Mesendoderm (in vitro differentiated cells): ENCODE data around the gene CUX1.

ENCODE experiments used
- DNase-seq: peaks from one replicate; pipeline ENCODE4 v3.0.0; 2013
- H2AK5ac ChIP-seq: 2 replicates; pipeline ENCODE4 v1.6.1; 2013; ENCODE audit warnings: low read length, inconsistent platforms
- H2BK120ac ChIP-seq: 2 replicates; pipeline ENCODE4 v1.6.1; 2013; ENCODE audit warnings: low read depth, mild to moderate bottlenecking, low read length, moderate library complexity, mixed read lengths
- H2BK15ac ChIP-seq: replicated peaks from 2 replicates; pipeline ENCODE4 v1.6.1; 2013; ENCODE audit warnings: low read depth, mild to moderate bottlenecking, moderate library complexity
- H2BK5ac ChIP-seq: 2 replicates; pipeline ENCODE4 v1.6.1; 2013; ENCODE audit warnings: low read length, inconsistent platforms
- H3K18ac ChIP-seq: 2 replicates; pipeline ENCODE4 v1.6.1; 2013; ENCODE audit warnings: mild to moderate bottlenecking, low read length, mixed read lengths
- H3K23ac ChIP-seq: one replicate; pipeline ENCODE4 v1.6.1; 2013; ENCODE audit warnings: low read length
- H3K27ac ChIP-seq: 2 replicates; pipeline ENCODE4 v1.5.1; 2013; ENCODE audit warnings: low read depth, mild to moderate bottlenecking, inconsistent platforms, low read length, moderate library complexity
- H3K27me3 ChIP-seq: 2 replicates; pipeline ENCODE4 v1.6.1; 2013; ENCODE audit warnings: low read length, control low read depth, mild to moderate bottlenecking, inconsistent platforms; ENCODE audit not compliant: insufficient read depth, poor library complexity
- H3K36me3 ChIP-seq: 2 replicates; pipeline ENCODE4 v1.6.1; 2013; ENCODE audit warnings: low read length, inconsistent platforms; ENCODE audit not compliant: control insufficient read depth, insufficient read depth
- H3K4ac ChIP-seq: one replicate; pipeline ENCODE4 v1.6.1; 2013; ENCODE audit warnings: low read depth, mild to moderate bottlenecking, low read length, moderate library complexity
- H3K4me1 ChIP-seq: 2 replicates; pipeline ENCODE4 v1.6.1; 2013; ENCODE audit warnings: low read depth, low read length, inconsistent platforms; ENCODE audit not compliant: control insufficient read depth
- H3K4me2 ChIP-seq: 2 replicates; pipeline ENCODE4 v1.6.1; 2013; ENCODE audit warnings: low read length
- H3K4me3 ChIP-seq: 2 replicates; pipeline ENCODE4 v1.5.1; 2013; ENCODE audit warnings: mild to moderate bottlenecking, low read length
- H3K56ac ChIP-seq: one replicate; pipeline ENCODE4 v1.6.1; 2013; ENCODE audit warnings: low read length
- H3K79me1 ChIP-seq: 2 replicates; pipeline ENCODE4 v1.6.1; 2013; ENCODE audit warnings: low read length, inconsistent platforms
- H3K79me2 ChIP-seq: 2 replicates; pipeline ENCODE4 v1.6.1; 2013; ENCODE audit warnings: mild to moderate bottlenecking, low read length; ENCODE audit not compliant: control insufficient read depth, insufficient read depth
- H3K9ac ChIP-seq: 2 replicates; pipeline ENCODE4 v1.6.1; 2013; ENCODE audit warnings: low read length, inconsistent platforms
- H4K5ac ChIP-seq: one replicate; pipeline ENCODE4 v1.6.1; 2013; ENCODE audit warnings: low read length
- H4K8ac ChIP-seq: one replicate; pipeline ENCODE4 v1.6.1; 2013; ENCODE audit warnings: low read depth, mild to moderate bottlenecking, control low read depth, low read length, moderate library complexity
- whole genome bisulfite sequencing: extraction: QIAGEN DNeasy Blood & Tissue Kit; methylation state at CpG from one replicate; pipeline ENCODE4 v1.1.7; 2013; ENCODE audit warnings: low lambda C conversion rate, missing lambda C conversion rate; ENCODE audit not compliant: insufficient coverage; ENCODE audit errors: extremely low coverage; 5-methylcytosine and 5-hydroxymethylcytosine counted together

CUX1 gene

GRCh38 chr7:102313997-102314780 lies 496.8 kb downstream of the CUX1 start:
- no CpG with 5 or more reads among the region's 22 CpGs for WGBS
- no peak overlapping the region for H3K27ac ChIP-seq
- H2AK5ac ChIP-seq = no peak overlapping the region
- no peaks in the 10 kb centered on the region for H3K79me1 ChIP-seq
- H4K5ac ChIP-seq = no peak overlapping the region
- H2BK15ac ChIP-seq = no peak overlapping the region
- no peak overlapping the region for H3K23ac ChIP-seq
- H2BK5ac ChIP-seq = no peak overlapping the region
- H3K27me3 ChIP-seq = no peaks in the 10 kb centered on the region
- H3K79me2 ChIP-seq = no peaks in the 10 kb centered on the region
- DNase-seq = no peak
- H3K4me3 ChIP-seq = no peak overlapping the region
- no peaks in the 10 kb centered on the region for H3K4me1 ChIP-seq
- H3K56ac ChIP-seq = no peak overlapping the region
- H3K18ac ChIP-seq = no peak overlapping the region
- H3K36me3 ChIP-seq = no peaks in the 10 kb centered on the region
- no peak overlapping the region for H4K8ac ChIP-seq
- no peak overlapping the region for H3K4me2 ChIP-seq
- H3K4ac ChIP-seq = no peak overlapping the region
- H3K9ac ChIP-seq = no peak overlapping the region
- H2BK120ac ChIP-seq = no peak overlapping the region

GRCh38 chr7:102317231-102318059 lies 500.0 kb downstream of the CUX1 start:
- peak; percentile 39 for DNase-seq
- Histone ChIP-seq H3K36me3 (no peaks in the 10 kb centered on the region), H3K79me1 (no peaks in the 10 kb centered on the region), H3K4me1 (no peaks in the 10 kb centered on the region), H3K4me2 (no peak overlapping the region), H4K5ac (no peak overlapping the region), H2BK120ac (no peak overlapping the region), H3K23ac (no peak overlapping the region), H3K9ac (no peak overlapping the region), H3K56ac (no peak overlapping the region), H3K27me3 (no peaks in the 10 kb centered on the region), H3K4me3 (no peak overlapping the region), H2BK15ac (no peak overlapping the region), H3K18ac (no peak overlapping the region), H3K27ac (no peak overlapping the region), H4K8ac (no peak overlapping the region), H3K79me2 (no peaks in the 10 kb centered on the region), H2AK5ac (no peak overlapping the region), H2BK5ac (no peak overlapping the region), H3K4ac (no peak overlapping the region)
- no CpG with 5 or more reads among the region's 24 CpGs for WGBS

DNA sequence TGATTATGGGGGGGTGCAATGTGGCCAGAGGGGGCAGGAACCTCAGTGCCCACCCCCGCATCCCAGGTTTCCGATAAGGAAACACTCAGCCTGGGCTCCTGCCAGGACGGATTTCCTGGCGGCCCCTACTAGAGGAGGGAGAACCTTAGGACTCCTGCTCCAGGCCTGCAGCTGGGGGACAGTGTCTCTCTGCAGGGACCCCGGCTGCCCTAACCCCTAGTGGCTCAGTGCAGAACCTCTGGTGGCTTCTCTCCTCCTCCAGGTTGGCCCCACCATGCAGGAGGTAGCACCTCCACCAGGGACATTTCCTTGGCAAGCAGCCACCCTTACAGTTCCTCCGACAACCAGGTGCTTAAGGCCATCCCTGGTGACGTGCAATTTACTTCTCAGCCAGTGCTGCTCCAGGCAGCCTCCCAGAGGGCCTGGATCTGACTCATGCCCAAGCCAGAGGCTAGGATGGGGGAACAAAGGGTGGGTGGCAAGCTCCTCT lies 501.1 kb downstream of the CUX1 start:
- Histone ChIP-seq H3K18ac (no peak overlapping the region), H3K79me2 (no peaks in the 10 kb centered on the region), H3K4me2 (no peak overlapping the region), H2AK5ac (no peak overlapping the region), H4K5ac (no peak overlapping the region), H3K27ac (no peak overlapping the region), H2BK15ac (no peak overlapping the region), H3K27me3 (no peaks in the 10 kb centered on the region), H3K79me1 (no peaks in the 10 kb centered on the region), H3K9ac (no peak overlapping the region), H3K23ac (no peak overlapping the region), H3K56ac (no peak overlapping the region), H4K8ac (no peak overlapping the region), H3K4ac (no peak overlapping the region), H3K4me3 (no peak overlapping the region), H3K4me1 (no peaks in the 10 kb centered on the region), H3K36me3 (no peaks in the 10 kb centered on the region), H2BK120ac (no peak overlapping the region), H2BK5ac (no peak overlapping the region)
- DNase-seq = peak; percentile 43
- WGBS = no CpG with 5 or more reads among the region's 7 CpGs

DNA sequence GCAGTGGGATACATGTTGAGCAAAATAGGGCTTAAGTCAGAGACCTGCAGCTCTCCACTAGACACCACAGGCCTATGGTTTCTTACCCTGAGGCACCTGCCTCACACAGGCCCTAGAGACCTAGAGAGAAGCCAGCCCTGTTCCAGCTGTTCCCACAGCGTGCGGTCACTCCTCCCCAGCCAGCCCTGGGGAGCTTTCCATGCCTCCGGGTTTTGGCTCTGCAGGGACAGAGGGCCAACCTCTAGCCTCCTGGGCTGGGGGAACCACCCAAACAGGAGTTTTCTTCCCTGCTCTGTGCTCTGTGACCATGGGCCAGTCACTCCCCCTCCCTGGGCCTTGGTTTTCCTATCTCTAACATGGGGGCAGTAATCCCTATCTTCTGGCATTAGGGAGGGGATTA lies 502.2 kb downstream of the CUX1 start:
- Histone ChIP-seq H3K79me2 (no peaks in the 10 kb centered on the region), H3K4me3 (no peak overlapping the region), H4K5ac (no peak overlapping the region), H3K27ac (no peak overlapping the region), H3K9ac (no peak overlapping the region), H3K27me3 (no peaks in the 10 kb centered on the region), H3K4ac (no peak overlapping the region), H3K23ac (no peak overlapping the region), H3K4me1 (no peaks in the 10 kb centered on the region), H4K8ac (no peak overlapping the region), H3K56ac (no peak overlapping the region), H2AK5ac (no peak overlapping the region), H2BK5ac (no peak overlapping the region), H3K18ac (no peak overlapping the region), H2BK15ac (no peak overlapping the region), H3K79me1 (no peaks in the 10 kb centered on the region), H3K4me2 (no peak overlapping the region), H2BK120ac (no peak overlapping the region), H3K36me3 (no peaks in the 10 kb centered on the region)
- no peak for DNase-seq
- no CpG with 5 or more reads among the region's 3 CpGs for WGBS

DNA sequence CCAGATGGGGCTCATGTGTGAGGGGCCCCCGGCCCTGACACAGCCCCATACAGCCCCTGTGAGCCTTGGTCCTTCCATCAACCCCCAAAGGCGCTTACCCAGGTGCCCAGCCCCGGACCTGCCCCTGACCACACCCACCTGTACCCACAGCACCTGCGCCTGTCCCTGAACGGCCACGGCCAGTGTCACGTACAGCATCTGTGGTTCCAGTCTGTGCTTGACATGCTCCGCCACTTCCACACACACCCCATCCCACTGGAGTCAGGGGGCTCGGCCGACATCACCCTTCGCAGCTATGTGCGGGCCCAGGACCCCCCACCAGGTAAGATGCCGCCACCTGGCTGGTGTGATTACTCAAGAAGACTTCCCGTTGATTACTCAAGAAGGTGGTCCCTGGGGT lies 502.8 kb downstream of the CUX1 start:
- Histone ChIP-seq H3K4me1 (no peaks in the 10 kb centered on the region), H3K4me2 (no peak overlapping the region), H3K27me3 (no peaks in the 10 kb centered on the region), H2BK120ac (no peak overlapping the region), H3K56ac (no peak overlapping the region), H3K23ac (no peak overlapping the region), H2BK5ac (no peak overlapping the region), H3K36me3 (no peaks in the 10 kb centered on the region), H3K27ac (no peak overlapping the region), H4K5ac (no peak overlapping the region), H3K4me3 (no peak overlapping the region), H3K79me2 (no peaks in the 10 kb centered on the region), H3K4ac (no peak overlapping the region), H3K18ac (no peak overlapping the region), H4K8ac (no peak overlapping the region), H3K79me1 (no peaks in the 10 kb centered on the region), H2BK15ac (no peak overlapping the region), H2AK5ac (no peak overlapping the region), H3K9ac (no peak overlapping the region)
- no CpG with 5 or more reads among the region's 14 CpGs for WGBS
- no peak for DNase-seq
